SK-N-SH treated with all-trans-retinoic acid at 6 μM for 48 hours (cell line): ENCODE results near the gene FGF5.

Experiments used
- ATAC-seq: fragments of 200-7000 bp; cut with Tn5 transposase; 3 replicates; pipeline ENCODE4 v1.9.1; 2020; ENCODE audit warnings: mild to moderate bottlenecking, moderate library complexity
- BACH2 ChIP-seq: fragments of 250-450 bp; sonication (Bioruptor Pico); IDR thresholded peaks from 2 replicates; pipeline ENCODE4 v1.9.0; 2021; ENCODE audit warnings: mild to moderate bottlenecking, borderline replicate concordance
- CSDC2 ChIP-seq: fragments of 250-450 bp; sonication (Bioruptor Pico); IDR thresholded peaks from 2 replicates; pipeline ENCODE4 v1.5.0; 2020; ENCODE audit warnings: mild to moderate bottlenecking, moderate library complexity
- ISL1 ChIP-seq: fragments of 250-450 bp; sonication (Bioruptor Pico); IDR thresholded peaks from 2 replicates; pipeline ENCODE4 v2.1.2; 2022; ENCODE audit warnings: mild to moderate bottlenecking, moderate library complexity
- OSR1 ChIP-seq: fragments of 250-450 bp; sonication (Bioruptor Pico); IDR thresholded peaks from 2 replicates; pipeline ENCODE4 v1.8.0; 2022; ENCODE audit warnings: moderate library complexity, mild to moderate bottlenecking, inconsistent platforms
- PPARA ChIP-seq: fragments of 250-450 bp; sonication (Bioruptor Pico); IDR thresholded peaks from 2 replicates; pipeline ENCODE4 v1.5.0; 2020; ENCODE audit warnings: mild to moderate bottlenecking, borderline replicate concordance
- SNAI2 ChIP-seq: fragments of 250-450 bp; sonication (Bioruptor Pico); IDR thresholded peaks from 2 replicates; pipeline ENCODE4 v1.5.0; 2020; ENCODE audit warnings: mild to moderate bottlenecking, moderate library complexity
- TCF4 ChIP-seq: fragments of 250-450 bp; sonication (Bioruptor Pico); IDR thresholded peaks from 2 replicates; pipeline ENCODE4 v1.8.0; 2021; ENCODE audit warnings: mild to moderate bottlenecking, moderate library complexity, borderline replicate concordance
- TOX ChIP-seq: fragments of 250-450 bp; sonication (Bioruptor Pico); IDR thresholded peaks from 2 replicates; pipeline ENCODE4 v1.8.0; 2021; ENCODE audit warnings: mild to moderate bottlenecking, moderate library complexity, borderline replicate concordance
- ZFP3 ChIP-seq: fragments of 250-450 bp; sonication (Bioruptor Pico); IDR thresholded peaks from 2 replicates; pipeline ENCODE4 v1.5.0; 2020; ENCODE audit warnings: mild to moderate bottlenecking, moderate library complexity
- ZFP30 ChIP-seq: fragments of 450-650 bp; formaldehyde crosslinking; IDR thresholded peaks from 2 replicates; pipeline ENCODE4 v1.5.0; 2022; ENCODE audit warnings: mild to moderate bottlenecking, moderate library complexity
- ZNF565 ChIP-seq: fragments of 450-650 bp; formaldehyde crosslinking; conservative IDR thresholded peaks from 2 replicates; pipeline ENCODE4 v1.5.0; 2020; ENCODE audit warnings: low read depth, mild to moderate bottlenecking, moderate library complexity
- ZNF70 ChIP-seq: fragments of 450-650 bp; formaldehyde crosslinking; IDR thresholded peaks from 2 replicates; pipeline ENCODE4 v1.5.0; 2020; ENCODE audit warnings: mild to moderate bottlenecking, moderate library complexity
- ZNF8 ChIP-seq: fragments of 450-650 bp; formaldehyde crosslinking; IDR thresholded peaks from 2 replicates; pipeline ENCODE4 v1.5.0; 2020; ENCODE audit warnings: mild to moderate bottlenecking, moderate library complexity
- TF ChIP-seq, protein P1 (sequence below): fragments of 250-450 bp; sonication (Bioruptor Pico); IDR thresholded peaks from 2 replicates; pipeline ENCODE4 v1.5.1; 2021; ENCODE audit warnings: mild to moderate bottlenecking, moderate library complexity
- TF ChIP-seq, protein P2 (sequence below): fragments of 250-450 bp; sonication (Bioruptor Pico); IDR thresholded peaks from 2 replicates; pipeline ENCODE4 v1.5.1; 2020; ENCODE audit warnings: low read depth, mild to moderate bottlenecking, moderate library complexity
- TF ChIP-seq, protein P3 (sequence below): fragments of 250-450 bp; sonication (Bioruptor Pico); IDR thresholded peaks from 2 replicates; pipeline ENCODE4 v1.5.0; 2020; ENCODE audit warnings: mild to moderate bottlenecking, moderate library complexity

The FGF5 gene

DNA sequence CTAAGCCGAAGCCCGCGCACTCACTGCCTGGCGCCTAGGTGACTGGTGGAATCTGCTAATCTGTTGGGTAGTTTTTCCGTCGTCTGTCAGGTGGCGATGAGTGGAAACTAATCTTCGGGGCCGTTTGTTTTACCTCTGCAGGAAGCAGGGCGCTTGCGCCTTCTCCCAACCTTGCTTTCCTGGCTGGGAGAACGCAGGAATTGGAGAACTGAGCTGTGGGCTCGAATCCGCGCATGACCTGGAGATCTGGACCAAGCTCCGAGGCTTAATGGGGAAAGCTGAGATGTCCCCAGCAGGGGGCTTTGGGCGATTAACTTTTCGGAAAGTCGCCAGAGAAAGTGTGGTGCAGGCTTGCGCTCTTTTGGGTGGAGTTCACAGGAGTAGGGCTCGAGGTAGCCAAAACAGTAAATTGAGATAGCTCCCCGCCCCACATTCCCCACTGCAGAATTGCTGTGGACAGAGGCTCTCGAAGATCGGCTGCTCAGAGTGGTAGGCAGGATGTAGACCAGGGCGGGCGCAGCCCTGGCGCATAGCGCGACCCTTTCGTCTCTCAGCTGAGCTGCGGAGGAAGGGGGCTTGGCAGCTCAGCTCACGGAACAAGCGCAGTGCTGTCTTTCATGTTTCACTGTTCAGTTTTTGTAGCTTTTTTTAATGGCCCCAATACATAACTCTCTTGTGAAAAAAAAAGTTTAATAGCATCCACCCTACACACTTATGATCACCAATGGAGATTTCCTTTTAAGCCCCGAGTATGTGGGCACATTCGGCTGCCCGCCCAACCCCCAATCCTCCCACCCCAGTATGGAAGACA is 2.7 kb upstream of the FGF5 start (continued):
- TF ChIP-seq TCF4 (CRISPR knock-in tag) (no peak), BACH2 (CRISPR knock-in tag) (no peak), ISL1 (CRISPR knock-in tag) (no peak), SNAI2 (CRISPR knock-in tag) (no peak), ZNF70 (CRISPR knock-in tag) (no peak), ZFP30 (CRISPR knock-in tag) (no peak), CSDC2 (CRISPR knock-in tag) (no peak)
- TF ChIP-seq, protein P1, sequence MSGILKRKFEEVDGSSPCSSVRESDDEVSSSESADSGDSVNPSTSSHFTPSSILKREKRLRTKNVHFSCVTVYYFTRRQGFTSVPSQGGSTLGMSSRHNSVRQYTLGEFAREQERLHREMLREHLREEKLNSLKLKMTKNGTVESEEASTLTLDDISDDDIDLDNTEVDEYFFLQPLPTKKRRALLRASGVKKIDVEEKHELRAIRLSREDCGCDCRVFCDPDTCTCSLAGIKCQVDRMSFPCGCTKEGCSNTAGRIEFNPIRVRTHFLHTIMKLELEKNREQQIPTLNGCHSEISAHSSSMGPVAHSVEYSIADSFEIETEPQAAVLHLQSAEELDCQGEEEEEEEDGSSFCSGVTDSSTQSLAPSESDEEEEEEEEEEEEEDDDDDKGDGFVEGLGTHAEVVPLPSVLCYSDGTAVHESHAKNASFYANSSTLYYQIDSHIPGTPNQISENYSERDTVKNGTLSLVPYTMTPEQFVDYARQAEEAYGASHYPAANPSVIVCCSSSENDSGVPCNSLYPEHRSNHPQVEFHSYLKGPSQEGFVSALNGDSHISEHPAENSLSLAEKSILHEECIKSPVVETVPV (CRISPR knock-in tag): no peak
- TF ChIP-seq, protein P2, sequence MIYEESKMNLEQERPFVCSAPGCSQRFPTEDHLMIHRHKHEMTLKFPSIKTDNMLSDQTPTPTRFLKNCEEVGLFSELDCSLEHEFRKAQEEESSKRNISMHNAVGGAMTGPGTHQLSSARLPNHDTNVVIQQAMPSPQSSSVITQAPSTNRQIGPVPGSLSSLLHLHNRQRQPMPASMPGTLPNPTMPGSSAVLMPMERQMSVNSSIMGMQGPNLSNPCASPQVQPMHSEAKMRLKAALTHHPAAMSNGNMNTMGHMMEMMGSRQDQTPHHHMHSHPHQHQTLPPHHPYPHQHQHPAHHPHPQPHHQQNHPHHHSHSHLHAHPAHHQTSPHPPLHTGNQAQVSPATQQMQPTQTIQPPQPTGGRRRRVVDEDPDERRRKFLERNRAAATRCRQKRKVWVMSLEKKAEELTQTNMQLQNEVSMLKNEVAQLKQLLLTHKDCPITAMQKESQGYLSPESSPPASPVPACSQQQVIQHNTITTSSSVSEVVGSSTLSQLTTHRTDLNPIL (CRISPR knock-in tag): no peak

GRCh38 chr4:80264352-80264647 is 2.2 kb upstream of the FGF5 start:
- ATAC-seq: no peak
- TF ChIP-seq ZFP3 (CRISPR knock-in tag) (no peak), ZNF70 (CRISPR knock-in tag) (no peak), OSR1 (no peak)
- TF ChIP-seq, protein P1 (CRISPR knock-in tag): no peak

- no peak for TF ChIP-seq ZFP3 (CRISPR knock-in tag)
- TF ChIP-seq BACH2 (CRISPR knock-in tag): no peak
- TF ChIP-seq, protein P3, sequence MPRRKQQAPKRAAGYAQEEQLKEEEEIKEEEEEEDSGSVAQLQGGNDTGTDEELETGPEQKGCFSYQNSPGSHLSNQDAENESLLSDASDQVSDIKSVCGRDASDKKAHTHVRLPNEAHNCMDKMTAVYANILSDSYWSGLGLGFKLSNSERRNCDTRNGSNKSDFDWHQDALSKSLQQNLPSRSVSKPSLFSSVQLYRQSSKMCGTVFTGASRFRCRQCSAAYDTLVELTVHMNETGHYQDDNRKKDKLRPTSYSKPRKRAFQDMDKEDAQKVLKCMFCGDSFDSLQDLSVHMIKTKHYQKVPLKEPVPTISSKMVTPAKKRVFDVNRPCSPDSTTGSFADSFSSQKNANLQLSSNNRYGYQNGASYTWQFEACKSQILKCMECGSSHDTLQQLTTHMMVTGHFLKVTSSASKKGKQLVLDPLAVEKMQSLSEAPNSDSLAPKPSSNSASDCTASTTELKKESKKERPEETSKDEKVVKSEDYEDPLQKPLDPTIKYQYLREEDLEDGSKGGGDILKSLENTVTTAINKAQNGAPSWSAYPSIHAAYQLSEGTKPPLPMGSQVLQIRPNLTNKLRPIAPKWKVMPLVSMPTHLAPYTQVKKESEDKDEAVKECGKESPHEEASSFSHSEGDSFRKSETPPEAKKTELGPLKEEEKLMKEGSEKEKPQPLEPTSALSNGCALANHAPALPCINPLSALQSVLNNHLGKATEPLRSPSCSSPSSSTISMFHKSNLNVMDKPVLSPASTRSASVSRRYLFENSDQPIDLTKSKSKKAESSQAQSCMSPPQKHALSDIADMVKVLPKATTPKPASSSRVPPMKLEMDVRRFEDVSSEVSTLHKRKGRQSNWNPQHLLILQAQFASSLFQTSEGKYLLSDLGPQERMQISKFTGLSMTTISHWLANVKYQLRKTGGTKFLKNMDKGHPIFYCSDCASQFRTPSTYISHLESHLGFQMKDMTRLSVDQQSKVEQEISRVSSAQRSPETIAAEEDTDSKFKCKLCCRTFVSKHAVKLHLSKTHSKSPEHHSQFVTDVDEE (CRISPR knock-in tag): no peak
- TF ChIP-seq ZNF70 (CRISPR knock-in tag): no peak
- TF ChIP-seq, protein P1 (CRISPR knock-in tag): no peak
- no peak for TF ChIP-seq ZNF8
- no peak for TF ChIP-seq ZNF565 (CRISPR knock-in tag)
- TF ChIP-seq ISL1 (CRISPR knock-in tag): no peak
- TF ChIP-seq, protein P2 (CRISPR knock-in tag): no peak
- TF ChIP-seq TCF4 (CRISPR knock-in tag): no peak
- TF ChIP-seq OSR1: no peak
- no peak for TF ChIP-seq SNAI2 (CRISPR knock-in tag)
- TF ChIP-seq, all 23 proteins: peak for 0
- ATAC-seq: no peak
These were observed 1.6 kb upstream of the FGF5 start for GRCh38 chr4:80264825-80265224.

DNA sequence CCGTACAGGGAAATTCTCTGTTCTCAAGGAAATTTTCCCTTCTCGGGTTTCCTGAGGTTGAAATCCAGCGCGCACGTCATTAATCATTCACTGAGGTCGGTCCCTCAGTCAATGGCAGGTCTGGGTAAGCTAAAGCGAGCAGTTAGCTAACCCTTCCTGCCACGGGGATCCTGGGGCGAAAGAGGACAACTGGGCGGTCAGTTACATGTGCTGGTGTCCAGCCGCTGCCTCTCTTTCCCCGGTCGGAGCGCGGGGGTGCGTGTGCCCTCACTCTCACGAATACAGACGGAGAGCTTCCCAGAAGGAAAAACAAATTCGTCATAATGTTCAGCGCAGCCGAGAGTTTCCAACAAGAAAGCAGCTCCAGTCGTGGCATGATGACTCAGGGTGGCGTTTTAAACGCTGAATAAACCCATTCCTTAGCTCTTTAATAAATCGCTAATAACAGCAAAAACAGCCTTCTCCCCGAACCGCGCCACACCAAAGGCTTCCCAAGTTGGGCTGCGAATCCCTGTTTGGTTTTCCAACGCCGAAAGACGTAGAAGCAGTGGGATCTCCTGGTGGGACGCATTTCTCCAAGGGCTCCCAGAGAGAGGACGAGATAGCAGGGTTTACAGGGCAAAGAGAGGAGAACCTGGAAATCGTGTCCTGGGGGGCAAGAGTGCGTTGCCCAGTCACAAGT is 752 bp upstream of the FGF5 start:
- peak; percentile 44 for ATAC-seq
- TF ChIP-seq TOX (CRISPR knock-in tag) (peak; percentile 16; the same call in 1 of the 2 replicates), PPARA (CRISPR knock-in tag) (no peak)
- TF ChIP-seq, all 23 proteins: peak for 1
